Measurements from ENCODE around the gene PTGR3. TPM values are rescaled to one million over a fixed set of nuclear protein-coding genes. Genes with fewer than 3 reads are reported as not detected.

The PTGR3 gene
- total RNA-seq, 1 experiment from 2014 or later: 13.8 TPM

- Mint-ChIP-seq H3K4me3 (no peak overlapping the region), H3K4me1 (no peaks in the 10 kb centered on the region), H3K27me3 (ENCODE audit: low read depth) (no peaks in the 10 kb centered on the region; the same call in 1 of the 2 replicates), H3K36me3 (no peaks in the 10 kb centered on the region), H3K27ac (no peak overlapping the region), H3K9me3 (no peaks in the 10 kb centered on the region)
- DNase-seq (ENCODE audit: low spot score): no peak
- POLR2A ChIA-PET: no interaction called here
- CTCF ChIA-PET: no interaction called here
- no peak for ATAC-seq
- TF ChIP-seq JUN (CRISPR knock-in tag; IDR thresholded peaks at IDR 0.05) (no peak), NFE2L1 (CRISPR knock-in tag; IDR thresholded peaks at IDR 0.05) (no peak), ERG (CRISPR knock-in tag; IDR thresholded peaks at IDR 0.05) (no peak), IRF2 (CRISPR knock-in tag; IDR thresholded peaks at IDR 0.05; ENCODE audit: borderline replicate concordance, low read depth) (no peak), USF1 (CRISPR knock-in tag; IDR thresholded peaks at IDR 0.05) (no peak), PRRX2 (CRISPR knock-in tag; IDR thresholded peaks at IDR 0.05) (no peak), CBFB (CRISPR knock-in tag; IDR thresholded peaks at IDR 0.05; ENCODE audit: low read depth) (no peak), CDX4 (CRISPR knock-in tag; IDR thresholded peaks at IDR 0.05; ENCODE audit: borderline replicate concordance) (no peak), KAT7 (CRISPR knock-in tag; IDR thresholded peaks at IDR 0.05; ENCODE audit: borderline replicate concordance) (no peak), NFYB (CRISPR knock-in tag; conservative IDR thresholded peaks at IDR 0.05; ENCODE audit: low read depth) (no peak), MYBL2 (CRISPR knock-in tag; IDR thresholded peaks at IDR 0.05) (no peak), TEAD1 (CRISPR knock-in tag; IDR thresholded peaks at IDR 0.05) (no peak)
- TF ChIP-seq, protein P1, sequence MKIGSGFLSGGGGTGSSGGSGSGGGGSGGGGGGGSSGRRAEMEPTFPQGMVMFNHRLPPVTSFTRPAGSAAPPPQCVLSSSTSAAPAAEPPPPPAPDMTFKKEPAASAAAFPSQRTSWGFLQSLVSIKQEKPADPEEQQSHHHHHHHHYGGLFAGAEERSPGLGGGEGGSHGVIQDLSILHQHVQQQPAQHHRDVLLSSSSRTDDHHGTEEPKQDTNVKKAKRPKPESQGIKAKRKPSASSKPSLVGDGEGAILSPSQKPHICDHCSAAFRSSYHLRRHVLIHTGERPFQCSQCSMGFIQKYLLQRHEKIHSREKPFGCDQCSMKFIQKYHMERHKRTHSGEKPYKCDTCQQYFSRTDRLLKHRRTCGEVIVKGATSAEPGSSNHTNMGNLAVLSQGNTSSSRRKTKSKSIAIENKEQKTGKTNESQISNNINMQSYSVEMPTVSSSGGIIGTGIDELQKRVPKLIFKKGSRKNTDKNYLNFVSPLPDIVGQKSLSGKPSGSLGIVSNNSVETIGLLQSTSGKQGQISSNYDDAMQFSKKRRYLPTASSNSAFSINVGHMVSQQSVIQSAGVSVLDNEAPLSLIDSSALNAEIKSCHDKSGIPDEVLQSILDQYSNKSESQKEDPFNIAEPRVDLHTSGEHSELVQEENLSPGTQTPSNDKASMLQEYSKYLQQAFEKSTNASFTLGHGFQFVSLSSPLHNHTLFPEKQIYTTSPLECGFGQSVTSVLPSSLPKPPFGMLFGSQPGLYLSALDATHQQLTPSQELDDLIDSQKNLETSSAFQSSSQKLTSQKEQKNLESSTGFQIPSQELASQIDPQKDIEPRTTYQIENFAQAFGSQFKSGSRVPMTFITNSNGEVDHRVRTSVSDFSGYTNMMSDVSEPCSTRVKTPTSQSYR (CRISPR knock-in tag; IDR thresholded peaks at IDR 0.05): no peak
- TF ChIP-seq, protein P2, sequence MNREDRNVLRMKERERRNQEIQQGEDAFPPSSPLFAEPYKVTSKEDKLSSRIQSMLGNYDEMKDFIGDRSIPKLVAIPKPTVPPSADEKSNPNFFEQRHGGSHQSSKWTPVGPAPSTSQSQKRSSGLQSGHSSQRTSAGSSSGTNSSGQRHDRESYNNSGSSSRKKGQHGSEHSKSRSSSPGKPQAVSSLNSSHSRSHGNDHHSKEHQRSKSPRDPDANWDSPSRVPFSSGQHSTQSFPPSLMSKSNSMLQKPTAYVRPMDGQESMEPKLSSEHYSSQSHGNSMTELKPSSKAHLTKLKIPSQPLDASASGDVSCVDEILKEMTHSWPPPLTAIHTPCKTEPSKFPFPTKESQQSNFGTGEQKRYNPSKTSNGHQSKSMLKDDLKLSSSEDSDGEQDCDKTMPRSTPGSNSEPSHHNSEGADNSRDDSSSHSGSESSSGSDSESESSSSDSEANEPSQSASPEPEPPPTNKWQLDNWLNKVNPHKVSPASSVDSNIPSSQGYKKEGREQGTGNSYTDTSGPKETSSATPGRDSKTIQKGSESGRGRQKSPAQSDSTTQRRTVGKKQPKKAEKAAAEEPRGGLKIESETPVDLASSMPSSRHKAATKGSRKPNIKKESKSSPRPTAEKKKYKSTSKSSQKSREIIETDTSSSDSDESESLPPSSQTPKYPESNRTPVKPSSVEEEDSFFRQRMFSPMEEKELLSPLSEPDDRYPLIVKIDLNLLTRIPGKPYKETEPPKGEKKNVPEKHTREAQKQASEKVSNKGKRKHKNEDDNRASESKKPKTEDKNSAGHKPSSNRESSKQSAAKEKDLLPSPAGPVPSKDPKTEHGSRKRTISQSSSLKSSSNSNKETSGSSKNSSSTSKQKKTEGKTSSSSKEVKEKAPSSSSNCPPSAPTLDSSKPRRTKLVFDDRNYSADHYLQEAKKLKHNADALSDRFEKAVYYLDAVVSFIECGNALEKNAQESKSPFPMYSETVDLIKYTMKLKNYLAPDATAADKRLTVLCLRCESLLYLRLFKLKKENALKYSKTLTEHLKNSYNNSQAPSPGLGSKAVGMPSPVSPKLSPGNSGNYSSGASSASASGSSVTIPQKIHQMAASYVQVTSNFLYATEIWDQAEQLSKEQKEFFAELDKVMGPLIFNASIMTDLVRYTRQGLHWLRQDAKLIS (CRISPR knock-in tag; IDR thresholded peaks at IDR 0.05; ENCODE audit: borderline replicate concordance): no peak
Measured at GRCh38 chr18:75247611-75248421, 38.9 kb upstream of the PTGR3 start.

All from WTC11 (cell line).